ENCODE data around the gene CLDN9.
A peak's percentile ranks its signal among the peaks of the same experiment; 100 is the strongest.

Gene CLDN9

GRCh38 chr16:3056336-3057180 is 43.8 kb downstream of the CLDN9 start:
- DNase-seq (ENCODE audit: low read depth): no peak

- no peak for DNase-seq (ENCODE audit: low read depth)
Observed at GRCh38 chr16:3057181-3058138, 44.7 kb downstream of the CLDN9 start.

- no peak for DNase-seq (ENCODE audit: low read depth)
Observed at GRCh38 chr16:3058139-3059030, 45.7 kb downstream of the CLDN9 start.

GRCh38 chr16:3059041-3059722 is 46.5 kb downstream of the CLDN9 start:
- peak; percentile 90 for DNase-seq (ENCODE audit: low read depth)

GRCh38 chr16:3059723-3060242 is 47.1 kb downstream of the CLDN9 start:
- DNase-seq (ENCODE audit: low read depth): no peak

GRCh38 chr16:3060339-3061127 is 47.8 kb downstream of the CLDN9 start:
- DNase-seq (ENCODE audit: low read depth): no peak

GRCh38 chr16:3062553-3062952 is 49.8 kb downstream of the CLDN9 start:
- no peak for DNase-seq (ENCODE audit: low read depth)

GRCh38 chr16:3063625-3064386 is 51.1 kb downstream of the CLDN9 start:
- no peak for DNase-seq (ENCODE audit: low read depth)
